ENCODE measurements around the gene PTCD2.

- TF ChIP-seq POLR2A (IDR thresholded peaks at IDR 0.05) (no peak), CTCF (IDR thresholded peaks at IDR 0.05 in 4 of 5, conservative IDR thresholded peaks at IDR 0.05 in 1 of 5) (no peak)
These were observed 70.7 kb downstream of the PTCD2 start for GRCh38 chr5:72390836-72391235.
